NCI-H1694 treated with DMSO at 0.1 percent for 48 hours (cell line): Measurements from ENCODE around the gene TTC22.

Source experiments
- DNase-seq: peaks from one replicate; lab custom pipeline; 2025; lab: John Stamatoyannopoulos, UW

Gene TTC22

GRCh38 chr1:54834007-54834541 lies 33.0 kb upstream of the TTC22 start:
- no peak for DNase-seq

- DNase-seq, result no peak
Observed at GRCh38 chr1:54833121-54833520, 32.0 kb upstream of the TTC22 start.

GRCh38 chr1:54826226-54826816 lies 25.2 kb upstream of the TTC22 start:
- no peak for DNase-seq

GRCh38 chr1:54825696-54826095 lies 24.6 kb upstream of the TTC22 start:
- DNase-seq, result no peak

DNA sequence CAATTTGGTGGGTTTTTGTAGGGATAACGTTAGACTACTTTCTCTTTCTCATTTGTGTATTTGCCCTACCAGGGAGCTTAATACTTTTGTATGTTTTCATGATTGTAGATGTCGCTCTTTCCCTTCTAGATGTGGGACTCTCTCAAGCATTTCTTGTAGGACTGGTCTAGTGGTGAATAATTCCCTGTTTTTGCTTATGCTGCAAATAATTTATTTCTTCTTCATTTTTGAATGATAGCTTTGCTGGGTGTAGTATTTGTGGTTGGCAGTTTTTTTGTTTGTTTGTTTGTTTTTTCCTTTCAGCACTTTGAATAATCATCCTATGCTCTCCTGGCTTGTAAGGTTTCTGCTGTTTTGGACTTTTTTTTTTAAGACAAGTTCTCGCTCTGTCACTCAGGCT lies 22.5 kb upstream of the TTC22 start:
- no peak for DNase-seq

DNA sequence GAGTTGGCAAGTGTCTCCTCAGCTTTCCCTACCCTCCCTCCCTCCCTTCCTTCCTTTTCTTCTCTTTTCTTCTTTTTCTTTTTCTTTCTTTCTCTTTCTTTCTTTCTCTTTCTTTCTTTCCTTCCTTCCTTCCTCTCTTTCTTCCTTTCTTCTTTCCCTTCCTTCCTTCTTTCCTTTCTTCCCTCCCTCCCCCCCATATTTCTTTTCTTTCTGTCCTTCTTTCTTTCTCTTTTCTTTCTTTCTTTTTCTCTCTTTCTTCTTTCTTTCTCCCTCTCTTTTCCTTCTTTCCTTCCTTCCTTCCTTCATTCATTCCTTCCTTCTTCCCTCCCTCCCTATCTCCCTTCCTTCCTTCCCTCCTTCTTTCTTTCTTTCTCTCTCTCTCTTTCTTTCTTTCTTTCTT lies 18.6 kb upstream of the TTC22 start:
- DNase-seq, result no peak

DNA sequence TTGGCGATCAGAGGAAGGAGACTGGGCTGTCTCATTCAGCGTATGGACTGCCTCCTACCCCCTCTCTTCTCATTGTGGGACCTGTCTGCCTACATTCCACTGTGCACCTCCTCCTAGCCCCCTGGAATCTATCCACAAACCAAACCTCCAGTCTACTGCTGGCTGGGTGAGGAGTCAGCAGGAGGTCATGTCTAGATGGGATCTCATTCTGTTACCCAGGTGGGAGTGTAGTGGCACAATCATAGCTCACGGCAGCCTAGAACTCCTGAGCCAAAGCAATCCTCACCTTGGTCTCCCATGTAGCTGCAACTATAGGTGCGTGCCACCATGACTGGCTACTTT lies 18.0 kb upstream of the TTC22 start:
- DNase-seq, result no peak

GRCh38 chr1:54818461-54819194 lies 17.5 kb upstream of the TTC22 start:
- DNase-seq, result no peak

DNA sequence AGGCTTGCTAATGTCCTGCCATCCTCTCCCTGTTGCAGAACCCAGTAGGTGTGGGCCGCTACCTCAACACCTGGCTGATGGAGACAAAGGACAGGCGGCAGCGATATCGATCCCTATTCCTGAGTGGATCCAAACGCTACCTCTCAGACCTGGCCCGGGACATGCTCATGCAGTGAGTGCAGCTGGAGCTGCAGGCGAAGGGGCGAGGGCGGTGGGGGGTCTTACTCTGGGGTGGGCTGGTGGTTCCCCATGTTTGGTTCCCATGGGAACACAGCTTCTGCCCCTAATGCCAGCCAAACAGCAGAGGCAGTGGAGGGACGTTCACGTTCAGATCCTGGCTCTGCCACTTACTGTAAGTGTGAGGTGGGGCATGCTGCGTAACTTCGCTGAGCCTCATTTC lies 15.8 kb upstream of the TTC22 start:
- DNase-seq, result no peak

DNA sequence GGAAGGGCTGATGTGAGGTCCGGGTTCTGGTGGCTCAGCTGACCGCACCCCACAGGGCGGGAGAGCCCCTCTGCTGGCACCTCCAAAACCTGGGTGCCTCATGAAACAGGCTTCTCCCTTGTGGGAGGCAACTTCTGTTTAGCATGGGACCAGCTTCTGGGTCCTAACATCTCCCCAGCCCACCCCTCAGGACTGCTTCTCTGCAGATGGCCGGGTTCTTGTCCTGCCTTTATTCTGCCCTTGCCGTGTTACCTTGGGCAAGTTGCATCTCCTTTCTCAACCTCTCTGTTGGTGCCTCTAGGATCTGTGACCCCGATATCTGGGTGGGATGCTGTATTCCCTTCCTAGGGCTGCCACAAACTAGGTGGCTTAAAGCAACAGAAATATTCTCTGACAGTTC lies 15.0 kb upstream of the TTC22 start:
- DNase-seq, result no peak

GRCh38 chr1:54815086-54815876 lies 14.2 kb upstream of the TTC22 start:
- DNase-seq, result no peak

GRCh38 chr1:54814571-54814970 lies 13.4 kb upstream of the TTC22 start:
- no peak for DNase-seq

DNA sequence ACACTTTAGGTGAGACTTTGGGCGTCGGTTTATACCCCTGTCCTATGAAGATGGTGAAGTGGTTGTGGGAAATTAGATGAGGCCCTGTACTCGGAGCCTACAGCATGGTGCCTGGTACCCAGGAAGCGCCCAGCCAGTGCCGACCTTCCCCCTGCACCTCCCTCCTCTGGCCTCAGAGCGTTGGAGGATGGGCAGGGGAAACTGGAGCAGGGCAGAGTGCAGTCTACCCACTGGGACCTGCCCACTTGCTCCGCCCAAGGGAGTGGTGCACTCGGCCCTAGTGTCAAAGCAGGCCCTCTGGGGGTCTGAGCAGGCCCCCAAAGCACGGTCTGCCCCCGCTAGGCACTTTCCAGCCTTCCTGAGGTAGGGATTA lies 13.0 kb upstream of the TTC22 start:
- DNase-seq, result no peak

DNA sequence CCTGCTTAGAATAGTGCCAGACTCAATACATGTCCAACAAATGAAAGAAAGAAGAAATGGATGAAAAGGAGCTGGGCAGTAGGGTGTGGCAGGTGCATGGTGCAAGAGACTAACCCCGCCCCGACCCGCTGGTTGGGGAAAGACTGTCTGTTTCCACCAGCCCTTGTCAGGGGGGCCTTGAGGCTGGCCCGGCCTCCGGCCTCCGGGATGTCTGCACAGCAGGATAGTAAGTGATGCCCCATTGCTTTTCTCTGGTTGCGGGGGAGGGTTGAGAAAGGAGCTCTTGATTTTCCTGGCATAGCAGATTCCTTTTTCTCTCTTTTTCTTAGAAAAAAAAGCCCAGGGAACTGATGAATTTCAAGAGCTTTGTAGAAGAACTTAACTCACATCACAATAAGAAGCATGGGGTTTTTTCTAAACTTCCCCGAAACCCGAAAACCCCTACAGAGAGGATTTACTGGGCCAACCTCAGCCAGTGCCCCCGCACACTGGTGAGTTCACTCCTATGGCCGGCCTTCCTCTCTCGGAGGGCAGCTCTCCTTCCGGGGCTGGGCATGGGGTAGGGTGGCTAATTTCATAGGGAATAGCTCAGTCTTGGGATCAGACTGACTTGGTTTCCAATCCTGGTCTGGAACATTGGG lies 12.5 kb upstream of the TTC22 start:
- DNase-seq, result no peak

DNA sequence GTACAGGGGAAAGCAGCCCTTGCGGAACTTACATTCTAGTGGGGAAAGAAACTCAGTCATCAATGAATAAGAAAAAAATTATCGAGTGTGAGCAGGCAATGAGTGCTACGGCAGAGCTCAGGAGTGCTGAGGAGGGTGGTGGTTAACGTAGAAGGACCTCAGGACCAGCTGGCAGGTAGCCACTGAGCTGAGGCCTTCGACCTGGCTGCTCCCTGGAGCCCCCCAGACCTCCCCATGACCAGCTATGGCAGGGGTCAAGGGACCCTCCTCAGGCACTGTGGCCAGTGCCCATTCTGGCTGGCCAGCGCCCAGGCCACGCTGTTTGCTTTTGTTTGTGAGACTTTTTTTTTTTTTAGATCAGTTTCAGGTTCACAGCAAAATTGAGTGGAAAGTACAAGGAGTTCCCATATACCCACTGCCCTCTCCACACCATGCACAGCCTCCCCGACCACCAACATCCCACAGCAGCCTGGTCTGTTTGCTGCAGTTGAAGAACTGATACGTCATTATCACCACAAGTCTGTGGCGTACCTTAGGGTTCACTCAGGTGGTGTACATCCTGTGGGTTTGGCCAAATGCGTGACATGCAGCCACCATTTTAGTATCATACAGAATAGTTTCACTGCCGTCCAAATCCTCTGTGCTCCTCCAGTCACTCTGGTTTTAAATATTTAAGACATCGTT lies 11.8 kb upstream of the TTC22 start:
- no peak for DNase-seq

DNA sequence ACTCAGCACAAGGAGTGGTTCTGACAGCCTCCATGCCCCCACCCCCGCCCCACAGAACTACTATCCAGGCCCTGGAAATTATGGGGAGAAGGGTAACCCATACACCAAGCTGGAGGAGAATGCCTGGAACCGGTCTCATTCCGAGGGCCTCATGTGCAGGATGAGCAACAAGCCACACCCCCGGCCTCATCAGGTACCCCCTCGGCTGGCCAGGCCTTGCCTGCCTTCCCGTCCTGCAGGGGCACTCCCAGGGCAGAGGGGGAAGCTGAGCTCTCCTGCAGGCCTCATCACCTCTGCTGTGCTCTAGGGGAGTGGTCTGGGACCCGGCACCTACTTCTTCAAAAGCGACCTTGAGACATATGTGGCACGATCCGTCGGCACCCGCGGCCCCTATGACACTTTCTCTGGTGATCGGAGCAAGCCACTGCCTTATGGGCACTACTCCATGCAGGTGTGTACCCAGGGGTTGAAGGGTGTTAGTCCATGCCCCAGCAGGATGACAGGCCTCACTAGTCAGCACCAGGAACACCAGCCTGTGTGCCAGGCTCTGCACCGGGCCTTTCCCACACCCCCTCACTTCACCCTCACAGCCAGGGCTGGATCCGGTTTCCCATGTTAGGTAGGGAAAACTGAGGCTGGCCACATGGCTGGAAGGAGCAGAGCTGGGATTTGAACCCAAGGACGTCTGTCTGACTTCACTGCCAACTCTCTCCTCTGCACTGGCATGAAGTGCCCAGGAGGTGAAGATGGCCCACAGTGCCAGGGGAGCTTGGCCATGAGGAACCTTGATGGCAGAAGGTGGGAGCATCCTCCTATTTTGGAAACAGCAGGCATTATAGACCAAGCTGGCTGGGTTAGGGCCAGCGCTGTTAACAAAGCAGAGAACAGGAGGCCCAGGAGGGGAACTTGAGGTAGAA lies 10.9 kb upstream of the TTC22 start:
- DNase-seq, result no peak

DNA sequence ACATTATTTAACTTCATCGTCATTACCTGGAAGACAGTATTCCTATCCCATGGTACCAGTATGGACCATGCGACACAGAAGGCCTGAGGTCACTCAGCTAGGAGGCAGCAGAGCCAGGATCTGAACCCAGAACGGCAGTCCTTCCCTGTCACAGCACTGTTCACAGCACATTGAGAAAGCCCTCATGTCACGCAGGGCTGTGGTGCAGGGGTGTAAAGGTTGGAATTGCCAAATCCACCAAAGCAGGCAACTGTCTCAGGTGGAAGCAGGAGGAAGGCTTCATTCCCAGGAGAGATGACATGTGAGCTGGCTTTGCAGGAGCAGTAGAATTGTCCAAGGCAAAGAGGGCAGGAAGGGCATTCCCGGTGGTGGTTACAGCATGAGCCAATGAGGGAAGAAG lies 9.9 kb upstream of the TTC22 start:
- no peak for DNase-seq

DNA sequence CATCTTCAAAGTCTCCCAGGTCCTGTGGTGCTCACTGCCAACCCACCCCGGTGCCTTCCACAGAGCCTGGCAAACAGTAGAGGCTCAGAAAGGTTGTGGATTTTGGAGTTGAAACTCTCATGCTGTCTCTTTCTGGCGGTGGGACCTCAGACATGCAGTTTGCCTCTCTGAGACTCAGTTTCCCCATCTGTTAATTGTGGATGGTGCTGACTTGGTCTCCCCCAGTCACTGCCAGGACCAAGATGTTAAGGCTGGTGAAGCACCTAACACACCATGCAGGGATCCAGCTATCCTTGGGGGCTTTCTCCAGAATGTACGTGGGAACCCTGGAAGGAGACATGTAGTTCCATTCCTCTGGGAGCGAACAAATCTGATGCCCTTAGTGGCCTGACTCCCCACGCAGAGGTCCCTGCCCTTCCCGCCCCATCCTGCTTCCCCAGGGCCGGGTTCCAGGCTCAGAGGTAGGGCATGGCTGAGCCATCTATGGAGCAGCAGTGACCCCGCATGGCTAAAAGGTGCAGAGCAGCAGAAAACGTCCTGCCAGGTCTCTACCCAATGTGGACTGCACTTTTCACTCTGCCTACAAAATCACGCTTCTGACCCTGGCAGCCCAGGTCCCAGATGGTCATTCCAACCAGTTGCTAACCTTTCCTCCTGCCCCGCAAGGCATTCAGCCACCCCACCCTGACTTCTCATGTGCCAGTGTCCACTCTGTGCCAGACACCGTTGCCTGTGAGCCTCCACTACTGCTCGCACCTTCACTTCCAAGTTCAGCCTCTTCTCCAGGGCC lies 9.2 kb upstream of the TTC22 start:
- DNase-seq, result peak; percentile 53

DNA sequence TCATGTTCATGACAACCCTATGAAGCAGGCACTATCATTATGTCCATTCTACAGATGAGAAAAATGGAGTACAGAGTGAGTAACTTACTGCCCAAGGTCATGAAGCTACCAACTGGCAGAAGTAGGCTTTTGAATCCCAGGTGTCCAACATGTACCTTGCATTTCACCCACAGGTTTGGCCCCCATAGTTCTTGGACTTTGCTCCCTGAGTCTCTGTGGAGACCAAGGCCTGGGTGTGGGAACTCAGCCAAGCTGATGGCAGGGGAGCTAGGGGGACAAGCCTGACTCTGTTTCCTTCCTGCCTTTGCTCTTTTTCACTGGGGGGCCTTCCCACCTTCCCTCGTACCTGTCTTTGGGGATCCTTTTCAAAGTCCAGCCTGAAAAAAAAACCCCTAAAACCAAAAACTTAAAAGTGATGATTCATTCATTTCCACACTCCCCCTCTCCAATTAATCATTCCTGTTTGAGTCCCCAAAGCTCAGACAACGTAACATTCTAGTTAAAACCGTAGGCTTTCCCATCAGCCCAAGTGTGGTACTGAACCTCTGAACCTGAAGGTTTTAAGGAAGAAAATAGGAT lies 8.5 kb upstream of the TTC22 start:
- DNase-seq, result no peak
